Measurements from ENCODE around the gene NAPA. TPM values are rescaled to one million over a fixed set of nuclear protein-coding genes. Genes with fewer than 3 reads are reported as not detected.
A peak's percentile ranks its signal among the peaks of the same experiment; 100 is the strongest.

Gene NAPA
- total RNA-seq, 4 donors from 2014 or later = 94.8 to 138 (median 114) TPM

DNA sequence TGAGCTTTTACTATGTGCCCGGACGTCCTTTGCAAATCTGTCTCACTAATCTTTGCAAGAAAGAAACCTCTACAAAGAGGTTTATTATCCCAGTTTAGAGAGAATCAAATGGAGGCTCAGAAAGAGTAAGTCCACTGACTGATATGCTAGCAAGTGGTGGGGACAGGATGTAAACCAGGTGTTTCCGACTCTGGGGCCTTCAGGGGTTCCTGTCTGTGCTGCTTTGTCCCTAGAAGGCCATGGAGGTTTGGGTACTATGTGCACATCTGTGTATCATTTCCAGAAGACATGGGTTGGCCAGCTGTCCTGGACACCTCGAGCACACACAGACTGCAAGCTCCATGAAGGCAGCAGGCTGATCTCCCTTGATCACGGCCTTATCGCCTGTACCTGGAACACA is 29.7 kb downstream of the NAPA start:
- 81 to 82% methylated on average over 3 to 6 of the region's 6 CpGs for WGBS, 2 donors (ENCODE audit: low coverage in 1 of 2)
- peak overlapping the region in 2 of 4 donors; percentile 62 to 77 for H3K4me3 ChIP-seq
- TF ChIP-seq POLR2AphosphoS5 (IDR thresholded peaks at IDR 0.05) = no peak
- TF ChIP-seq, protein P1, sequence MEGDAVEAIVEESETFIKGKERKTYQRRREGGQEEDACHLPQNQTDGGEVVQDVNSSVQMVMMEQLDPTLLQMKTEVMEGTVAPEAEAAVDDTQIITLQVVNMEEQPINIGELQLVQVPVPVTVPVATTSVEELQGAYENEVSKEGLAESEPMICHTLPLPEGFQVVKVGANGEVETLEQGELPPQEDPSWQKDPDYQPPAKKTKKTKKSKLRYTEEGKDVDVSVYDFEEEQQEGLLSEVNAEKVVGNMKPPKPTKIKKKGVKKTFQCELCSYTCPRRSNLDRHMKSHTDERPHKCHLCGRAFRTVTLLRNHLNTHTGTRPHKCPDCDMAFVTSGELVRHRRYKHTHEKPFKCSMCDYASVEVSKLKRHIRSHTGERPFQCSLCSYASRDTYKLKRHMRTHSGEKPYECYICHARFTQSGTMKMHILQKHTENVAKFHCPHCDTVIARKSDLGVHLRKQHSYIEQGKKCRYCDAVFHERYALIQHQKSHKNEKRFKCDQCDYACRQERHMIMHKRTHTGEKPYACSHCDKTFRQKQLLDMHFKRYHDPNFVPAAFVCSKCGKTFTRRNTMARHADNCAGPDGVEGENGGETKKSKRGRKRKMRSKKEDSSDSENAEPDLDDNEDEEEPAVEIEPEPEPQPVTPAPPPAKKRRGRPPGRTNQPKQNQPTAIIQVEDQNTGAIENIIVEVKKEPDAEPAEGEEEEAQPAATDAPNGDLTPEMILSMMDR (IDR thresholded peaks at IDR 0.05) = no peak
- no peak for TF ChIP-seq EP300 (IDR thresholded peaks at IDR 0.05; ENCODE audit: low read depth)
- TF ChIP-seq POLR2A (IDR thresholded peaks at IDR 0.05) = no peak
- H3K27ac ChIP-seq = peak overlapping the region; percentile 88 to 92 (median 90)
- no peaks in the 10 kb centered on the region for H3K27me3 ChIP-seq
- peaks cover 0 to 14% (median 11%) of the 10 kb centered on the region in 4 donors for H3K4me1 ChIP-seq
- intact Hi-C loops (cut with DNase I; ENCODE audit: low total_unique reads) (no loop called here), in situ Hi-C loops (cut with MboI; ENCODE audit: low pct_ligation_motif_present in 1 of 4, low pct_unique_long_range_greater_than_20kb in 1 of 4, low sequenced_read_pairs in 3 of 4) (no loop called here)
- peaks cover 0 to 5% (median 0%) of the 10 kb centered on the region in 4 donors for H3K36me3 ChIP-seq
- no peaks in the 10 kb centered on the region for H3K9me3 ChIP-seq
- DNase-seq = no peak

DNA sequence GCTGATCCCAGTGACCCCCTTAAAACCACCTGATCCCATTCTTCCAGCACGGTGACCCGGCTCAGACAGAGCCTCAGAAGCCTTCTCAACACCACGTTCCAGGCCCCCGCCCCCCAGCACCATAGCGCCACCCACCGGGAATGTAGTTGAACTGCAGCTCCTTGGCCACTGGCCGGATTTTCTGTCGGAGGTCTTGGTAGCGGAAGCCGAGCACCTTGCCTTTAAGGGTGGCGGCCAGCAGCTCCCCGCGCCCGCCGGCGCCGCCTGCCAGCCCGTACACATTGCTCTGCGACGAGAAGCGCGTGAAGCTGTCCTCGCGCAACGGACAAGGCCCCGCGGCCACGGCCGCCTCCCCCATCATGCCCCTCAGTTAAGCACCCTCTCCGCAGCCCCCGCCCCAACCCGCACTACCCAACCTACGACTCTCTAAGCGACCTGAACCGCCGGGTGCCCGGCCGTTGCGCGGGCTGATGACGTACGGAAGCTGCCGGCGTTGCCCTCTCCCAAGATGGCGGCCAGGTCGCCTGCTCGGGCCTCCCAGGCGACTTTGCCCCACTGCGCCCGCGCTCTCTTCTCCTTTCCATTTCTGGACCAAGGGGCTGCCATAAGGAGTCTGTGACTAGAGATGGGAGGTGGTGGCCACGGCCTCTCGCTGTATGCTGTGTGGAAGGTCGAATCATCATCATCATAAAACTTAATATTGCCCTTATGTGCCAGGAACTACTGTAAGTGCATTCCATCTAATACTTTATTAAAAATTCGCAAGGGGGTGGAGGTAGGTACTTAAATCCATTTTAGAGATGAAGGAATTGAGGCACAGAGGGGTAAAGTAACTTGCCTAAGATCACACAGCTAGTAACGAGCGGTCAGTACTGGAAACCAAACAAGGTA is 30.8 kb downstream of the NAPA start, which contains the start of gene KPTN:
Gene KPTN, minus strand, starts transcription at position 420 of the 891 bp plus-strand sequence. Its CDS starts 59 bp downstream, at position 361.
- Histone ChIP-seq H3K4me1 (peaks cover 0 to 14% (median 11%) of the 10 kb centered on the region in 4 donors), H3K4me3 (peak within 1 kb of the TSS; percentile 51 to 77 (median 56)), H3K27ac (peak within 1 kb of the TSS; percentile 88 to 92 (median 90)), H3K9me3 (no peaks in the 10 kb centered on the region), H3K36me3 (peaks cover 0 to under 1% (median 0%) of the 10 kb centered on the region in 4 donors), H3K27me3 (no peaks in the 10 kb centered on the region)
- intact Hi-C loops (cut with DNase I; ENCODE audit: low total_unique reads) = no loop called here
- 3 to 4% methylated on average over 3 to 37 of the region's 57 CpGs for WGBS, 2 donors (ENCODE audit: low coverage in 1 of 2)
- peak; percentile 90 for DNase-seq
- TF ChIP-seq EP300 (IDR thresholded peaks at IDR 0.05; ENCODE audit: low read depth) = no peak
- TF ChIP-seq POLR2AphosphoS5 (IDR thresholded peaks at IDR 0.05) = peak; percentile 48 to 70 (median 58)
- peak; percentile 62 for TF ChIP-seq POLR2A (IDR thresholded peaks at IDR 0.05)
- TF ChIP-seq, protein P1 (IDR thresholded peaks at IDR 0.05) = peak; percentile 83 to 97 (median 91)
- in situ Hi-C loops (cut with MboI; ENCODE audit: low pct_ligation_motif_present in 1 of 4, low pct_unique_long_range_greater_than_20kb in 1 of 4, low sequenced_read_pairs in 3 of 4) = no loop called here

DNA sequence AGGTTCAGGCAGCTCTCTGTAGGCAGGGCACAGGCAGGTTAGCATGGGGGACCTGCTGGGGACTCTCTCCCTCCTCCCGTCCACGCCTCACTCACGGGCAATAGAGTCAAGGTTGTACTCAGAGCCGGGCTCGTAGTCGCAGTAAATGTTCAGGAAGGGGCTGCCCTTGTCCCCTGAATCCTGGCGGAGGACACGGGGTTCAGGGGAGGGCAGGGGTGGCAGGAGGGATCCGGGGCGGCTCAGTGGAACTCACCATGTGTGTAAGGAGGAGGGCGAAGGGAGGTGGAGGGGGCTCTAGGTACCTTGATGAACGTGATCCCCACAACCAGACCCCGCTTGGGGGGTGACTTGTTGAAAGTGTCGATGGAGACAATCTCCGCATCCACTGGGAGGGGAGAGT is 31.7 kb downstream of the NAPA start:
- no peaks in the 10 kb centered on the region for H3K9me3 ChIP-seq
- intact Hi-C loops (cut with DNase I; ENCODE audit: low total_unique reads) = no loop called here
- peaks cover 0 to 14% (median 11%) of the 10 kb centered on the region in 4 donors for H3K4me1 ChIP-seq
- H3K36me3 ChIP-seq = no peaks in the 10 kb centered on the region
- peak overlapping the region in 1 of 4 donors; percentile 77 for H3K4me3 ChIP-seq
- DNase-seq = no peak
- H3K27me3 ChIP-seq = no peaks in the 10 kb centered on the region
- 89% methylated on average over 15 of the region's 15 CpGs; no CpG with 5 or more reads in 1 of the 2 donors for WGBS, 2 donors (ENCODE audit: low coverage in 1 of 2)
- in situ Hi-C loops (cut with MboI; ENCODE audit: low pct_ligation_motif_present in 1 of 4, low pct_unique_long_range_greater_than_20kb in 1 of 4, low sequenced_read_pairs in 3 of 4) = no loop called here
- TF ChIP-seq POLR2A (IDR thresholded peaks at IDR 0.05) (no peak), EP300 (IDR thresholded peaks at IDR 0.05; ENCODE audit: low read depth) (no peak)
- no peak overlapping the region for H3K27ac ChIP-seq

DNA sequence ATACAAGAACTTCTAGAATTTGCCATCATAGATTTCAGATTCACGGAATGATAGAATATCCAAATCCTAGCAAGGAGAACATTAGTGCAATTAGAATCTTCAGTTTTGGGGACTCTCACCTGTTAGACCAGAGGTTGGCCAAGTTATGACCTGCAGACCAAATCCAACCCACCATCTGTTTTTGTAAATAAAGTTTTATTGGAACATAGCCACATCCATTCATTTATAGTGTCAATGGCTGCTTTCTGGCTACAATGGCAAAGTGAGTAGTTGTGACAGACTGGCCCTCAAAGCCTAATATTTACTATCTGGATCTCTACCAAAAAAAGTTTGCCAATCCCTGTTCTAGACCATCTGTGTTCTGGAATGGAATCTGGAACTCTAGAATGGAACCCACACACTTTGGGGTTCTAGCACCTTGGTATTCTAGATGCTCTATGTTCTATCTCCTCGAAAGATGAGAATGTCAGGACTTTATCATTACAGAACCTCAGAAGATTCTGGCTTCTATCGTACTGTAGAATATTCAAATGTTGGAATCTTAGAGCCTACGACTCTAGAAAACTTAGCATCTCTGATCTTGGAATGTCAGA is 33.3 kb downstream of the NAPA start:
- WGBS, 2 donors (ENCODE audit: low coverage in 1 of 2) = 93 to 94% methylated on average over 4 of the region's 4 CpGs
- no peak overlapping the region for H3K4me3 ChIP-seq
- H3K4me1 ChIP-seq = peaks cover 0 to 14% (median 11%) of the 10 kb centered on the region in 4 donors
- intact Hi-C loops (cut with DNase I; ENCODE audit: low total_unique reads) = no loop called here
- in situ Hi-C loops (cut with MboI; ENCODE audit: low pct_ligation_motif_present in 1 of 4, low pct_unique_long_range_greater_than_20kb in 1 of 4, low sequenced_read_pairs in 3 of 4) = no loop called here
- DNase-seq = no peak
- H3K27ac ChIP-seq = no peak overlapping the region
- no peaks in the 10 kb centered on the region for H3K27me3 ChIP-seq
- TF ChIP-seq EP300 (IDR thresholded peaks at IDR 0.05; ENCODE audit: low read depth) = no peak
- no peak for TF ChIP-seq POLR2AphosphoS5 (IDR thresholded peaks at IDR 0.05)
- TF ChIP-seq POLR2A (IDR thresholded peaks at IDR 0.05) = no peak
- TF ChIP-seq, protein P1 (IDR thresholded peaks at IDR 0.05) = no peak
- no peaks in the 10 kb centered on the region for H3K9me3 ChIP-seq
- no peaks in the 10 kb centered on the region for H3K36me3 ChIP-seq
